Measurements from ENCODE around the gene AOAH.

- TF ChIP-seq POLR2A (IDR thresholded peaks at IDR 0.05) = no peak
- TF ChIP-seq CTCF (IDR thresholded peaks at IDR 0.05) = no peak
These were observed 209.7 kb downstream of the AOAH start for GRCh38 chr7:36514289-36515243.
